H9 (cell line): ENCODE results near the gene CPA4. TPM values are rescaled to one million over a fixed set of nuclear protein-coding genes. Genes with fewer than 3 reads are reported as not detected.

ENCODE experiments used
- DNase-seq: peaks from one replicate; pipeline ENCODE4 v3.0.0-alpha.2; 2017
- H2AFZ ChIP-seq: one replicate; pipeline ENCODE4 v1.6.1; 2013; ENCODE audit warnings: mild to moderate bottlenecking, low read length, control low read depth, moderate library complexity
- H2AK5ac ChIP-seq: 2 replicates; pipeline ENCODE4 v1.6.1; 2013; ENCODE audit warnings: low read length, control low read depth, mixed read lengths; ENCODE audit not compliant: insufficient read length
- H2BK120ac ChIP-seq: one replicate; pipeline ENCODE4 v1.6.1; 2013; ENCODE audit warnings: low read depth, mild to moderate bottlenecking, low read length, control low read depth, inconsistent platforms; ENCODE audit not compliant: poor library complexity, severe bottlenecking
- H2BK12ac ChIP-seq: 2 replicates; pipeline ENCODE4 v1.6.1; 2013; ENCODE audit warnings: low read length, control low read depth, mixed read lengths, low read depth; ENCODE audit not compliant: insufficient read length
- H2BK15ac ChIP-seq: 2 replicates; pipeline ENCODE4 v1.6.1; 2013; ENCODE audit warnings: low read depth, low read length, control low read depth
- H2BK20ac ChIP-seq: one replicate; pipeline ENCODE4 v1.6.1; 2013; ENCODE audit warnings: low read depth, mild to moderate bottlenecking, low read length, control low read depth, inconsistent platforms; ENCODE audit not compliant: poor library complexity, severe bottlenecking
- H2BK5ac ChIP-seq: 2 replicates; pipeline ENCODE4 v1.6.1; 2013; ENCODE audit warnings: low read length, control low read depth, mixed read lengths; ENCODE audit not compliant: insufficient read length
- H3K14ac ChIP-seq: 2 replicates; pipeline ENCODE4 v1.6.1; 2013; ENCODE audit warnings: low read length, control low read depth; ENCODE audit not compliant: insufficient read depth
- H3K18ac ChIP-seq: 2 replicates; pipeline ENCODE4 v1.6.1; 2013; ENCODE audit warnings: low read depth, mild to moderate bottlenecking, mixed read lengths, low read length, control low read depth; ENCODE audit not compliant: insufficient read length
- H3K23ac ChIP-seq: 2 replicates; pipeline ENCODE4 v1.6.1; 2013; ENCODE audit warnings: low read length, control low read depth, mixed read lengths, low read depth; ENCODE audit not compliant: insufficient read length
- H3K23me2 ChIP-seq: 2 replicates; pipeline ENCODE4 v1.6.1; 2013; ENCODE audit warnings: low read depth, mild to moderate bottlenecking, mixed read lengths, low read length, control low read depth; ENCODE audit not compliant: insufficient read length, poor library complexity, severe bottlenecking
- H3K27ac ChIP-seq: 2 replicates; pipeline ENCODE4 v1.5.1; 2013; ENCODE audit warnings: low read length, control low read depth, mixed read lengths, low read depth; ENCODE audit not compliant: insufficient read length
- H3K27me3 ChIP-seq: 2 replicates; pipeline ENCODE4 v1.6.1; 2013; ENCODE audit warnings: low read length, control low read depth, inconsistent platforms; ENCODE audit not compliant: insufficient read depth
- H3K4ac ChIP-seq: 2 replicates; pipeline ENCODE4 v1.6.1; 2013; ENCODE audit warnings: low read depth, mild to moderate bottlenecking, control low read depth, inconsistent platforms, low read length, moderate library complexity
- H3K4me1 ChIP-seq: 2 replicates; pipeline ENCODE4 v1.6.1; 2013; ENCODE audit warnings: low read length, control low read depth, inconsistent platforms; ENCODE audit not compliant: insufficient read depth
- H3K4me2 ChIP-seq: 2 replicates; pipeline ENCODE4 v1.6.1; 2013; ENCODE audit warnings: low read length, control low read depth, mixed read lengths; ENCODE audit not compliant: insufficient read length, insufficient read depth
- H3K56ac ChIP-seq: 2 replicates; pipeline ENCODE4 v1.6.1; 2013; ENCODE audit warnings: low read depth, mild to moderate bottlenecking, mixed read lengths, low read length, control low read depth; ENCODE audit not compliant: insufficient read length
- H3K79me1 ChIP-seq: 2 replicates; pipeline ENCODE4 v1.6.1; 2013; ENCODE audit warnings: low read depth, mild to moderate bottlenecking, moderate library complexity, low read length, control low read depth, inconsistent platforms; ENCODE audit not compliant: insufficient read depth, poor library complexity, severe bottlenecking
- H3K79me2 ChIP-seq: 2 replicates; pipeline ENCODE4 v1.6.1; 2013; ENCODE audit warnings: low read length, control low read depth, inconsistent platforms; ENCODE audit not compliant: insufficient read depth
- H3K9ac ChIP-seq: 2 replicates; pipeline ENCODE4 v1.6.1; 2013; ENCODE audit warnings: low read length, control low read depth, mixed read lengths; ENCODE audit not compliant: insufficient read length; ENCODE audit errors: extremely low read depth
- H3K9me3 ChIP-seq: one replicate; pipeline ENCODE4 v1.6.1; 2013; ENCODE audit warnings: low read depth, low read length, inconsistent platforms; ENCODE audit not compliant: control insufficient read depth
- H3T11ph ChIP-seq: one replicate; pipeline ENCODE4 v1.6.1; 2013; ENCODE audit warnings: mild to moderate bottlenecking, low read length, control low read depth, inconsistent platforms
- H4K20me1 ChIP-seq: one replicate; pipeline ENCODE4 v1.6.1; 2013; ENCODE audit not compliant: control insufficient read depth, insufficient read length, insufficient read depth
- H4K5ac ChIP-seq: 2 replicates; pipeline ENCODE4 v1.6.1; 2013; ENCODE audit warnings: low read depth, mild to moderate bottlenecking, mixed read lengths, low read length, control low read depth; ENCODE audit not compliant: insufficient read length
- H4K8ac ChIP-seq: replicated peaks from 2 replicates; pipeline ENCODE4 v1.6.1; 2013; ENCODE audit warnings: low read length, control low read depth, mixed read lengths, low read depth; ENCODE audit not compliant: insufficient read length
- H4K91ac ChIP-seq: 2 replicates; pipeline ENCODE4 v1.6.1; 2013; ENCODE audit warnings: low read depth, mild to moderate bottlenecking, moderate library complexity, mixed read lengths, low read length, control low read depth; ENCODE audit not compliant: insufficient read length
- H3K27ac Mint-ChIP-seq, 3 experiments: 2 replicates in 2 of 3; 3 replicates in 1 of 3; pipeline ENCODE4 v1.8.0; 2020 to 2021; ENCODE audit warnings: mixed read lengths in 3 of 3, mild to moderate bottlenecking in 1 of 3, moderate library complexity in 1 of 3
- H3K27me3 Mint-ChIP-seq: 2 replicates; pipeline ENCODE4 v1.8.0; 2021; ENCODE audit warnings: low read depth, mild to moderate bottlenecking, moderate library complexity, mixed read lengths
- H3K36me3 Mint-ChIP-seq, 3 experiments: 2 replicates in 2 of 3; 3 replicates in 1 of 3; pipeline ENCODE4 v1.8.0; 2020 to 2021; ENCODE audit warnings: low read depth in 3 of 3, mixed read lengths in 3 of 3; ENCODE audit not compliant: insufficient read depth in 1 of 3
- H3K4me1 Mint-ChIP-seq, 2 experiments: 2 replicates each; pipeline ENCODE4 v1.8.0; 2020; ENCODE audit warnings: mixed read lengths in 2 of 2
- H3K4me3 Mint-ChIP-seq, 2 experiments: 2 replicates in 1 of 2; 3 replicates in 1 of 2; pipeline ENCODE4 v1.8.0; 2020 to 2021; ENCODE audit warnings: mild to moderate bottlenecking in 2 of 2, mixed read lengths in 2 of 2, moderate library complexity in 1 of 2
- H3K9me3 Mint-ChIP-seq, 2 experiments: 2 replicates in 1 of 2; 3 replicates in 1 of 2; pipeline ENCODE4 v1.8.0; 2020; ENCODE audit warnings: mild to moderate bottlenecking in 2 of 2, mixed read lengths in 2 of 2, moderate library complexity in 1 of 2
- CTCF ChIP-seq: fragments of 200-600 bp; sonication (generic); conservative IDR thresholded peaks from 3 replicates; pipeline ENCODE4 v1.8.0; 2021; ENCODE audit warnings: antibody characterized with exemption, mild to moderate bottlenecking
- WGBS: extraction: QIAGEN DNeasy Blood & Tissue Kit; methylation state at CpG from one replicate; pipeline ENCODE4 v1.1.7; 2013; ENCODE audit warnings: missing lambda C conversion rate, low lambda C conversion rate, mixed read lengths; ENCODE audit not compliant: insufficient read length; ENCODE audit errors: extremely low coverage; 5-methylcytosine and 5-hydroxymethylcytosine counted together
- total RNA-seq: library from RNA; stranded (reverse); gene quantifications from 2 replicates; pipeline ENCODE4 v1.2.1, GENCODE V29; 2021

The CPA4 gene
- total RNA-seq, 1 experiment from 2014 or later, result not detected

DNA sequence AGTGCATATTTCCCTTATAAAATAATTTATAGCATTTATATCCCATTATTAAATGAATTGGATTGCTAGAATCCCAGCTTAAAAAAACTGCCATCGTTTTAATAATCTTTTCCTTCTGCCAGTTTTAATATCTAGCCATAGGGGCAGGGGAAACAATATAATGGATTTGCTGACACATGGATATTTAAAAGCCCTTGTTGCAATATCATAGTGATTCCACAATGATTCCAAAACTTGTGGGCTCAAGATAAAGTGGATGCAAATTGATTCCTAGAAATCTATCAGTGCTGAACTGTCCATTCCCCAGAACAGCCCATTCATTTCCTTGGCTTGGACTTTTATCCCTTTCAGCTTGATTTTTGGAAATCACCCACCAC, 23.7 kb upstream of the CPA4 start:
- no CpG with 5 or more reads among the region's 1 CpG for WGBS
- Histone ChIP-seq H3T11ph (no peak overlapping the region), H3K23me2 (no peaks in the 10 kb centered on the region), H2BK12ac (no peak overlapping the region), H4K5ac (no peak overlapping the region), H3K18ac (no peak overlapping the region), H3K27me3 (no peaks in the 10 kb centered on the region), H3K79me2 (no peaks in the 10 kb centered on the region), H3K9me3 (no peaks in the 10 kb centered on the region), H2AFZ (no peak overlapping the region), H3K27ac (no peak overlapping the region), H2BK20ac (no peak overlapping the region), H4K8ac (no peak overlapping the region), H2AK5ac (no peak overlapping the region), H3K23ac (no peak overlapping the region), H2BK120ac (no peak overlapping the region), H4K20me1 (no peaks in the 10 kb centered on the region), H4K91ac (no peak overlapping the region), H2BK5ac (no peak overlapping the region), H3K14ac (no peak overlapping the region), H3K79me1 (no peaks in the 10 kb centered on the region), H3K4ac (no peak overlapping the region), H3K4me2 (no peak overlapping the region), H2BK15ac (no peak overlapping the region), H3K4me1 (peaks cover 10% of the 10 kb centered on the region; the same call in 1 of the 2 replicates), H3K56ac (no peak overlapping the region), H3K9ac (no peak overlapping the region)
- no peak overlapping the region for H3K27ac Mint-ChIP-seq
- peaks cover 0 to 4% (median 4%) of the 10 kb centered on the region in 3 experiments; a peak in 2 of 7 replicates for H3K36me3 Mint-ChIP-seq
- no peaks in the 10 kb centered on the region; a peak in 2 of 5 replicates for H3K9me3 Mint-ChIP-seq
- peaks cover 5% of the 10 kb centered on the region; the same call in 1 of the 2 replicates for H3K27me3 Mint-ChIP-seq
- no peak overlapping the region for H3K4me3 Mint-ChIP-seq
- no peak for DNase-seq
- peaks cover 46 to 50% of the 10 kb centered on the region in 2 experiments for H3K4me1 Mint-ChIP-seq
- no peak for TF ChIP-seq CTCF
